GM12801 (cell line): ENCODE measurements around the gene FECH.

Experiments
- CTCF ChIP-seq: IDR thresholded peaks from one replicate; pipeline ENCODE4 v1.5.1; 2011; ENCODE audit warnings: control low read depth; ENCODE audit not compliant: insufficient read length; ENCODE audit errors: extremely low read depth

Gene FECH

GRCh38 chr18:57585855-57586250 is 649 bp downstream of the FECH start:
- no peak for TF ChIP-seq CTCF

GRCh38 chr18:57585421-57585820 is 1.1 kb downstream of the FECH start:
- TF ChIP-seq CTCF: no peak

GRCh38 chr18:57584444-57584843 is 2.1 kb downstream of the FECH start:
- no peak for TF ChIP-seq CTCF

GRCh38 chr18:57583297-57583835 is 3.1 kb downstream of the FECH start:
- TF ChIP-seq CTCF: no peak

- TF ChIP-seq CTCF: no peak
Measured at GRCh38 chr18:57581301-57581934, 5.1 kb downstream of the FECH start.

- TF ChIP-seq CTCF: no peak
Measured at GRCh38 chr18:57579934-57580333, 6.6 kb downstream of the FECH start.

GRCh38 chr18:57576316-57576715 is 10.2 kb downstream of the FECH start:
- TF ChIP-seq CTCF: no peak
